SJCRH30 (cell line): ENCODE measurements around the gene FAM236B. TPM values are rescaled to one million over a fixed set of nuclear protein-coding genes. Genes with fewer than 3 reads are reported as not detected.

ENCODE experiments used
- total RNA-seq: library from RNA; depleted of rRNA; stranded (reverse); fragments of >200 nt; shearing (Covaris generic); gene quantifications from 2 replicates; pipeline ENCODE4 v1.2.3, GENCODE V29; 2014; rRNA removed

The FAM236B gene
- total RNA-seq, 1 experiment from 2014 or later: not detected

Other genes with a start within 250 kb of the FAM236B start
- 45.2 and 45.8 TPM in 2 replicates for gene HDAC8, start 209.8 kb downstream of the FAM236B start, total RNA-seq
- gene PHKA1, start 68.4 kb downstream of the FAM236B start, total RNA-seq: not detected in 2 replicates
- gene DMRTC1B, start 5.8 kb downstream of the FAM236B start, total RNA-seq: not detected in 2 replicates
- gene FAM236D, start 25.6 kb upstream of the FAM236B start, total RNA-seq: not detected in 2 replicates
- not detected in 2 replicates for gene FAM236C, start 130.0 kb upstream of the FAM236B start, total RNA-seq
- gene FAM236A, start 155.5 kb upstream of the FAM236B start, total RNA-seq: not detected in 2 replicates
- gene DMRTC1, start 161.2 kb upstream of the FAM236B start, total RNA-seq: not detected in 2 replicates
- not detected in 2 replicates for gene PABPC1L2B, start 220.3 kb upstream of the FAM236B start, total RNA-seq